Measurements from ENCODE around the gene KIF5C. TPM values are rescaled to one million over a fixed set of nuclear protein-coding genes. Genes with fewer than 3 reads are reported as not detected.
"Not testable (repeated sequence)": the region's sequence is repeated elsewhere in the genome, so short reads cannot be mapped to it uniquely, and the experiment has no call there.

The KIF5C gene
- total RNA-seq, 4 donors from 2014 or later: 0.75 to 3.2 (median 2.3) TPM

- H3K36me3 ChIP-seq: no peaks in the 10 kb centered on the region
- H3K27me3 ChIP-seq: no peaks in the 10 kb centered on the region
- no peak overlapping the region for H3K27ac ChIP-seq
- no peak overlapping the region for H3K4me3 ChIP-seq
- no peaks in the 10 kb centered on the region for H3K9me3 ChIP-seq
- TF ChIP-seq EP300 (IDR thresholded peaks at IDR 0.05; ENCODE audit: low read depth): no peak
- no peak for TF ChIP-seq CTCF (IDR thresholded peaks at IDR 0.05)
- TF ChIP-seq POLR2A (IDR thresholded peaks at IDR 0.05): no peak
- TF ChIP-seq POLR2AphosphoS5 (IDR thresholded peaks at IDR 0.05): no peak
- 88 to 91% methylated on average over 5 to 6 of the region's 6 CpGs for WGBS, 2 donors (ENCODE audit: low coverage in 1 of 2)
- intact Hi-C loops (cut with DNase I; ENCODE audit: low total_unique reads): no loop called here
- DNase-seq: no peak
- no peaks in the 10 kb centered on the region for H3K4me1 ChIP-seq
- in situ Hi-C loops (cut with MboI; ENCODE audit: low pct_ligation_motif_present in 1 of 4, low pct_unique_long_range_greater_than_20kb in 1 of 4, low sequenced_read_pairs in 3 of 4): loop anchor here in 3 of 4 donors (25.0 kb wide), 3 partner anchors 342 to 1042 kb away; partner anchors contain the start of gene EPC2 (in 1 of the 3)
Observed at GRCh38 chr2:148979164-148979918, 104.3 kb downstream of the KIF5C start.

GRCh38 chr2:148979919-148980277 lies 104.9 kb downstream of the KIF5C start:
- intact Hi-C loops (cut with DNase I; ENCODE audit: low total_unique reads): no loop called here
- Histone ChIP-seq H3K9me3 (no peaks in the 10 kb centered on the region), H3K4me3 (no peak overlapping the region), H3K27me3 (no peaks in the 10 kb centered on the region), H3K27ac (no peak overlapping the region), H3K36me3 (no peaks in the 10 kb centered on the region), H3K4me1 (no peaks in the 10 kb centered on the region)
- TF ChIP-seq CTCF (IDR thresholded peaks at IDR 0.05): no peak
- no peak for TF ChIP-seq POLR2A (IDR thresholded peaks at IDR 0.05)
- no peak for TF ChIP-seq POLR2AphosphoS5 (IDR thresholded peaks at IDR 0.05)
- TF ChIP-seq EP300 (IDR thresholded peaks at IDR 0.05; ENCODE audit: low read depth): no peak
- DNase-seq: no peak
- 54 to 68% methylated on average over 4 of the region's 4 CpGs for WGBS, 2 donors (ENCODE audit: low coverage in 1 of 2)
- in situ Hi-C loops (cut with MboI; ENCODE audit: low pct_ligation_motif_present in 1 of 4, low pct_unique_long_range_greater_than_20kb in 1 of 4, low sequenced_read_pairs in 3 of 4): loop anchor here in 3 of 4 donors (25.0 kb wide), 3 partner anchors 343 to 1043 kb away; partner anchors contain the start of gene EPC2 (in 1 of the 3)

GRCh38 chr2:148980496-148980895 lies 105.5 kb downstream of the KIF5C start:
- DNase-seq; H3K4me1 ChIP-seq; H3K36me3 ChIP-seq; H3K27me3 ChIP-seq; H3K27ac ChIP-seq; H3K9me3 ChIP-seq; intact Hi-C loops (cut with DNase I; ENCODE audit: low total_unique reads); H3K4me3 ChIP-seq: not testable (repeated sequence)
- in situ Hi-C loops (cut with MboI; ENCODE audit: low pct_ligation_motif_present in 1 of 4, low pct_unique_long_range_greater_than_20kb in 1 of 4, low sequenced_read_pairs in 3 of 4): loop anchor here in 3 of 4 donors (25.0 kb wide), 3 partner anchors 343 to 1043 kb away; partner anchors contain the start of gene EPC2 (in 1 of the 3)
- 86 to 93% methylated on average over 3 of the region's 3 CpGs for WGBS, 2 donors (ENCODE audit: low coverage in 1 of 2)

- in situ Hi-C loops (cut with MboI; ENCODE audit: low pct_ligation_motif_present in 1 of 4, low pct_unique_long_range_greater_than_20kb in 1 of 4, low sequenced_read_pairs in 3 of 4) (loop anchor here in 3 of 4 donors (25.0 kb wide), 3 partner anchors 344 to 1044 kb away; partner anchors contain the start of gene EPC2 (in 1 of the 3)), intact Hi-C loops (cut with DNase I; ENCODE audit: low total_unique reads) (no loop called here)
- no peak overlapping the region for H3K4me3 ChIP-seq
- no peaks in the 10 kb centered on the region for H3K27me3 ChIP-seq
- H3K27ac ChIP-seq: no peak overlapping the region
- no peak for TF ChIP-seq CTCF (IDR thresholded peaks at IDR 0.05)
- TF ChIP-seq POLR2AphosphoS5 (IDR thresholded peaks at IDR 0.05): no peak
- no peak for TF ChIP-seq POLR2A (IDR thresholded peaks at IDR 0.05)
- no peak for TF ChIP-seq EP300 (IDR thresholded peaks at IDR 0.05; ENCODE audit: low read depth)
- H3K36me3 ChIP-seq: no peaks in the 10 kb centered on the region
- WGBS, 2 donors (ENCODE audit: low coverage in 1 of 2): 91 to 100% methylated on average over 1 to 6 of the region's 6 CpGs
- no peaks in the 10 kb centered on the region for H3K9me3 ChIP-seq
- H3K4me1 ChIP-seq: no peaks in the 10 kb centered on the region
- DNase-seq: no peak
Observed at GRCh38 chr2:148981324-148981723, 106.3 kb downstream of the KIF5C start.
